ENCODE results near the gene LINC00237.

DNA sequence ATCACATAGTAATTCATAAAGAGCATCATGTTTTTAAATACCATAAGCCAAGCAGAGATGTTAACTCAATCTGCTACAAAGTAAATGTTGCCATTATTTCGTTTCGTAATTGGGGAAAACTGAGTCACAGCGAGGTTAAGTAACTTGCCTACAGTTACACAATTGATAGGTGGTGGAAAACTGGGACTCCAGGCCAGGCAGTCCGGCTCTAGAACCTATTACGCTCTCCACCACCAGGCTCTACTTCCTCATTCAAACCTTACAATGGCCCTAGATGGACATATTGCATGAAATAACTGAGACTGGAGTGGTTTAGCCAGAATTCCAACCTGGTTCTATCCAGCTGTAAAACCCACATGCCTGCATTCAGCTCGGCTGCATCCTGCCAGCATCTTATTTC, 58.2 kb downstream of the LINC00237 start:
- TF ChIP-seq, protein P1, sequence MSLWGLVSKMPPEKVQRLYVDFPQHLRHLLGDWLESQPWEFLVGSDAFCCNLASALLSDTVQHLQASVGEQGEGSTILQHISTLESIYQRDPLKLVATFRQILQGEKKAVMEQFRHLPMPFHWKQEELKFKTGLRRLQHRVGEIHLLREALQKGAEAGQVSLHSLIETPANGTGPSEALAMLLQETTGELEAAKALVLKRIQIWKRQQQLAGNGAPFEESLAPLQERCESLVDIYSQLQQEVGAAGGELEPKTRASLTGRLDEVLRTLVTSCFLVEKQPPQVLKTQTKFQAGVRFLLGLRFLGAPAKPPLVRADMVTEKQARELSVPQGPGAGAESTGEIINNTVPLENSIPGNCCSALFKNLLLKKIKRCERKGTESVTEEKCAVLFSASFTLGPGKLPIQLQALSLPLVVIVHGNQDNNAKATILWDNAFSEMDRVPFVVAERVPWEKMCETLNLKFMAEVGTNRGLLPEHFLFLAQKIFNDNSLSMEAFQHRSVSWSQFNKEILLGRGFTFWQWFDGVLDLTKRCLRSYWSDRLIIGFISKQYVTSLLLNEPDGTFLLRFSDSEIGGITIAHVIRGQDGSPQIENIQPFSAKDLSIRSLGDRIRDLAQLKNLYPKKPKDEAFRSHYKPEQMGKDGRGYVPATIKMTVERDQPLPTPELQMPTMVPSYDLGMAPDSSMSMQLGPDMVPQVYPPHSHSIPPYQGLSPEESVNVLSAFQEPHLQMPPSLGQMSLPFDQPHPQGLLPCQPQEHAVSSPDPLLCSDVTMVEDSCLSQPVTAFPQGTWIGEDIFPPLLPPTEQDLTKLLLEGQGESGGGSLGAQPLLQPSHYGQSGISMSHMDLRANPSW (CRISPR knock-in tag; IDR thresholded peaks at IDR 0.05) = no peak
- TF ChIP-seq SAFB (IDR thresholded peaks at IDR 0.05; ENCODE audit: borderline replicate concordance, low read depth, low read length) (no peak), GATAD2A (IDR thresholded peaks at IDR 0.05) (no peak), ILK (tag; IDR thresholded peaks at IDR 0.05; ENCODE audit: borderline replicate concordance, low read depth) (no peak)
- TF ChIP-seq, protein P2, sequence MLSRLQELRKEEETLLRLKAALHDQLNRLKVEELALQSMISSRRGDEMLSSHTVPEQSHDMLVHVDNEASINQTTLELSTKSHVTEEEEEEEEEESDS (CRISPR knock-in tag; IDR thresholded peaks at IDR 0.05) = no peak
